Thyroid gland (tissue), 4 donors: ENCODE measurements around the gene BRPF3.

Experiments
- POLR2A ChIP-seq, 2 donors: fragments of 450-650 bp; IDR thresholded peaks; one replicate each; pipeline ENCODE4 v1.6.1; 2017; ENCODE audit warnings: antibody characterized with exemption in 2 of 2, mild to moderate bottlenecking in 2 of 2, moderate library complexity in 1 of 2
- TF ChIP-seq, protein P1 (sequence below), 6 experiments: fragments of 200-600 bp in 3 of 6; fragments of 450-650 bp in 3 of 6; sonication (generic) in 3 of 6; IDR thresholded peaks; one replicate each; pipeline ENCODE4 v1.5.1; 2016 to 2019; ENCODE audit warnings: antibody characterized with exemption in 6 of 6, mild to moderate bottlenecking in 2 of 6, inconsistent platforms in 1 of 6, moderate library complexity in 1 of 6

DNA sequence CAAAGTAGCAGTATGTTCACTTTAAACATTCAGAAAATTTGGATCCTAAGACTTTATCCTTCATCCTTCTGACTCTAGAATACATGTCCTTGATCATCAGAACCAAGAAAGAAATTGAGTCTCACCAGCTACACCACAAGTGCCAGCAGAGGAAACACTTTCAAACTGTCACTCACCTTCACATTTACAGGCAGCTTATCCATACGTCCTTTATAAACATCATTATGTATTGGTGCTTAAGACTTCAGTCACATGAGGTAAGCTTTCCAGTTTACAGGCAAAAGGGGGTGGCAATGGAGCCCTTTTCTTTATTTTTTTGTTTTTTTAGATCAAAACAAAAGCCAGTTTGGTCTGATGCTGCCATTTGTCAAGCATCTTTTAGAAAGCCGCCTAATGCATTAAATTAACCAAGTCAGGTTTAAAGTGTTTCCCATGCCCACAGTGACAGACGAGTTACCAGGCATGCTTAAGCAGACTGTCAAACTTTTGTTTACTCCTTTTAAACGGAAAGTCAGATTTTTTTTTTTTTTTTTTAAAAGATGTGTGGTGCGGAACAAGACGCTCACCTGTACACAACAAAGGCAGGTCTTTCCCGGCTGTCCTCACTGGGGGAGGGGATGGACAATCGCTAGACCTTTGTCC is 952 bp upstream of the BRPF3 start:
- no peak for TF ChIP-seq POLR2A (IDR thresholded peaks at IDR 0.05)
- TF ChIP-seq, protein P1, sequence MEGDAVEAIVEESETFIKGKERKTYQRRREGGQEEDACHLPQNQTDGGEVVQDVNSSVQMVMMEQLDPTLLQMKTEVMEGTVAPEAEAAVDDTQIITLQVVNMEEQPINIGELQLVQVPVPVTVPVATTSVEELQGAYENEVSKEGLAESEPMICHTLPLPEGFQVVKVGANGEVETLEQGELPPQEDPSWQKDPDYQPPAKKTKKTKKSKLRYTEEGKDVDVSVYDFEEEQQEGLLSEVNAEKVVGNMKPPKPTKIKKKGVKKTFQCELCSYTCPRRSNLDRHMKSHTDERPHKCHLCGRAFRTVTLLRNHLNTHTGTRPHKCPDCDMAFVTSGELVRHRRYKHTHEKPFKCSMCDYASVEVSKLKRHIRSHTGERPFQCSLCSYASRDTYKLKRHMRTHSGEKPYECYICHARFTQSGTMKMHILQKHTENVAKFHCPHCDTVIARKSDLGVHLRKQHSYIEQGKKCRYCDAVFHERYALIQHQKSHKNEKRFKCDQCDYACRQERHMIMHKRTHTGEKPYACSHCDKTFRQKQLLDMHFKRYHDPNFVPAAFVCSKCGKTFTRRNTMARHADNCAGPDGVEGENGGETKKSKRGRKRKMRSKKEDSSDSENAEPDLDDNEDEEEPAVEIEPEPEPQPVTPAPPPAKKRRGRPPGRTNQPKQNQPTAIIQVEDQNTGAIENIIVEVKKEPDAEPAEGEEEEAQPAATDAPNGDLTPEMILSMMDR (IDR thresholded peaks at IDR 0.05), result no peak
